MM.1S (cell line): ENCODE measurements around the gene SLC29A3.

Experiments used
- DNase-seq: peaks from one replicate; pipeline ENCODE4 v3.0.0-alpha.2; 2015
- H2AFZ ChIP-seq: fragments of 300-600 bp; sonication (generic); 2 replicates; pipeline ENCODE4 v1.6.0; 2016; ENCODE audit warnings: antibody characterized with exemption, low read length
- H3F3A ChIP-seq: fragments of 300-600 bp; sonication (generic); 2 replicates; pipeline ENCODE4 v1.6.1; 2016; ENCODE audit warnings: mild to moderate bottlenecking, antibody characterized with exemption, low read length, moderate library complexity, mixed read lengths; ENCODE audit not compliant: insufficient read depth
- H3K27ac ChIP-seq: fragments of 300-600 bp; sonication (generic); 2 replicates; pipeline ENCODE4 v1.5.1; 2016; ENCODE audit warnings: mild to moderate bottlenecking, low read length
- H3K27me3 ChIP-seq: fragments of 300-600 bp; sonication (generic); replicated peaks from 2 replicates; pipeline ENCODE4 v1.6.0; 2016; ENCODE audit warnings: low read length; ENCODE audit not compliant: insufficient read depth
- H3K36me3 ChIP-seq: fragments of 300-600 bp; sonication (generic); replicated peaks from 2 replicates; pipeline ENCODE4 v1.6.1; 2016; ENCODE audit warnings: mild to moderate bottlenecking, low read length, mixed read lengths; ENCODE audit not compliant: insufficient read depth
- H3K4me1 ChIP-seq: fragments of 300-600 bp; sonication (generic); 2 replicates; pipeline ENCODE4 v1.6.1; 2016; ENCODE audit warnings: low read length, mixed read lengths
- H3K4me2 ChIP-seq: fragments of 300-600 bp; sonication (generic); 2 replicates; pipeline ENCODE4 v1.6.0; 2016; ENCODE audit warnings: low read depth, low read length
- H3K4me3 ChIP-seq: fragments of 300-600 bp; sonication (generic); 2 replicates; pipeline ENCODE4 v1.5.1; 2016; ENCODE audit warnings: low read length, mixed read lengths
- H3K79me2 ChIP-seq: fragments of 300-600 bp; sonication (generic); 2 replicates; pipeline ENCODE4 v1.6.1; 2016; ENCODE audit warnings: mixed run types, low read length, mixed read lengths
- H3K9ac ChIP-seq: fragments of 300-600 bp; sonication (generic); 2 replicates; pipeline ENCODE4 v1.6.1; 2016; ENCODE audit warnings: low read length, mixed read lengths
- H3K9me2 ChIP-seq: fragments of 300-600 bp; sonication (generic); replicated peaks from 2 replicates; pipeline ENCODE4 v1.6.1; 2016; ENCODE audit warnings: mild to moderate bottlenecking, low read length, mixed read lengths; ENCODE audit not compliant: insufficient read depth
- H3K9me3 ChIP-seq: fragments of 300-600 bp; sonication (generic); replicated peaks from 2 replicates; pipeline ENCODE4 v1.6.1; 2016; ENCODE audit warnings: mild to moderate bottlenecking, low read length, mixed read lengths; ENCODE audit not compliant: insufficient read depth
- H4K20me1 ChIP-seq: fragments of 300-600 bp; sonication (generic); 2 replicates; pipeline ENCODE4 v1.6.1; 2016; ENCODE audit warnings: mild to moderate bottlenecking, low read length, moderate library complexity, mixed read lengths; ENCODE audit not compliant: insufficient read depth
- EZH2 ChIP-seq: fragments of 300-600 bp; sonication (generic); optimal IDR thresholded peaks from 2 replicates; pipeline ENCODE3; 2017; ENCODE audit warnings: low read depth, mild to moderate bottlenecking, antibody characterized with exemption, low read length, mixed read lengths
- EZH2phosphoT487 ChIP-seq: fragments of 300-600 bp; sonication (generic); IDR thresholded peaks from 2 replicates; pipeline ENCODE4 v1.6.1; 2018; ENCODE audit warnings: antibody characterized with exemption, low read length
- TF ChIP-seq, protein P1 (sequence below): fragments of 300-600 bp; sonication (generic); IDR thresholded peaks from 2 replicates; pipeline ENCODE4 v1.5.1; 2016; ENCODE audit warnings: antibody characterized with exemption, low read length, mixed read lengths

The SLC29A3 gene

DNA sequence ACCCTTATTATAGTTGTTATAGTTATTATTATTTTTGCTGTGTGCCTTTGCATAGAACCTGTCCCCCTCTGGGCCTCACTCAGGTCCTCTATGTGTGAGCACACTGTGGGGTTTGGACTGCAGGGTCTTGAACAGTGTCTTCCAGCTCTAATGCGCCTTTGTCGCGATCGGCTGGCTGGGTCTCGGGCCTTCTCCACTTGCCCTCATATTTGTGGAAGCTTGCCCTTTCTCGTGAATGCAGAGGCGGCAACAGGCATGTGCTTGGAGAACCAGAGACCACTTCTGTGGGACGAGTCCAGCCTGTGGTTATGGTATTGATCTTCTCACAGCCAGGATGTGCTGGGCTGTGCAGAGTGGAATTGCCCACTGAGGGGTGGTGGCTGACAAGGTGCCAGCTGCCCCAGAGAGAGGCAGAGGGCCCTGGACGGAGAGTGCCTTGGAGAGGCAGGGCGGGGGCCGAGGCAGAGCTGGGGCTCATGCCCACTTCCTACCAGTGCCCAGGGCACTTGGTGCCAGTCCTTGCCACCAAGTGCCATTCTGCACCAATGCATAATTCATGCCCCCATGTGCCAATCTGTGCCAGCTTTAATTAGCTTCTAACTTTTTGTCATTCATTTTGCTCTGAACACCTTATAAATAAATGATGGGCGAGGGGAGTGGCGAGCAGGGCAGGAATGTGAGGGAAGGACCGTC, 70.9 kb downstream of the SLC29A3 start:
- Histone ChIP-seq H3K36me3 (no peaks in the 10 kb centered on the region), H2AFZ (no peak overlapping the region), H3K9me3 (no peaks in the 10 kb centered on the region), H3K27ac (no peak overlapping the region), H3K9ac (no peak overlapping the region), H3K27me3 (peaks cover 71% of the 10 kb centered on the region), H3K4me3 (no peak overlapping the region), H4K20me1 (no peaks in the 10 kb centered on the region), H3K9me2 (no peaks in the 10 kb centered on the region), H3F3A (no peaks in the 10 kb centered on the region), H3K4me2 (no peak overlapping the region), H3K4me1 (no peaks in the 10 kb centered on the region), H3K79me2 (no peaks in the 10 kb centered on the region)
- no peak for TF ChIP-seq EZH2
- TF ChIP-seq EZH2phosphoT487, result no peak
- TF ChIP-seq, protein P1, sequence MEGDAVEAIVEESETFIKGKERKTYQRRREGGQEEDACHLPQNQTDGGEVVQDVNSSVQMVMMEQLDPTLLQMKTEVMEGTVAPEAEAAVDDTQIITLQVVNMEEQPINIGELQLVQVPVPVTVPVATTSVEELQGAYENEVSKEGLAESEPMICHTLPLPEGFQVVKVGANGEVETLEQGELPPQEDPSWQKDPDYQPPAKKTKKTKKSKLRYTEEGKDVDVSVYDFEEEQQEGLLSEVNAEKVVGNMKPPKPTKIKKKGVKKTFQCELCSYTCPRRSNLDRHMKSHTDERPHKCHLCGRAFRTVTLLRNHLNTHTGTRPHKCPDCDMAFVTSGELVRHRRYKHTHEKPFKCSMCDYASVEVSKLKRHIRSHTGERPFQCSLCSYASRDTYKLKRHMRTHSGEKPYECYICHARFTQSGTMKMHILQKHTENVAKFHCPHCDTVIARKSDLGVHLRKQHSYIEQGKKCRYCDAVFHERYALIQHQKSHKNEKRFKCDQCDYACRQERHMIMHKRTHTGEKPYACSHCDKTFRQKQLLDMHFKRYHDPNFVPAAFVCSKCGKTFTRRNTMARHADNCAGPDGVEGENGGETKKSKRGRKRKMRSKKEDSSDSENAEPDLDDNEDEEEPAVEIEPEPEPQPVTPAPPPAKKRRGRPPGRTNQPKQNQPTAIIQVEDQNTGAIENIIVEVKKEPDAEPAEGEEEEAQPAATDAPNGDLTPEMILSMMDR, result no peak
- DNase-seq, result no peak

- Histone ChIP-seq H3K79me2 (no peaks in the 10 kb centered on the region), H3K27me3 (peaks cover 76% of the 10 kb centered on the region), H3K4me2 (no peak overlapping the region), H3K9ac (no peak overlapping the region), H3F3A (no peaks in the 10 kb centered on the region), H3K4me3 (no peak overlapping the region), H3K36me3 (no peaks in the 10 kb centered on the region), H4K20me1 (no peaks in the 10 kb centered on the region), H2AFZ (no peak overlapping the region), H3K4me1 (no peaks in the 10 kb centered on the region), H3K9me3 (no peaks in the 10 kb centered on the region), H3K9me2 (no peaks in the 10 kb centered on the region), H3K27ac (no peak overlapping the region)
- no peak for DNase-seq
- no peak for TF ChIP-seq EZH2
- no peak for TF ChIP-seq EZH2phosphoT487
- TF ChIP-seq, protein P1, result no peak
Observed at GRCh38 chr10:71390461-71390835, 71.4 kb downstream of the SLC29A3 start.

GRCh38 chr10:71390921-71391690, 72.0 kb downstream of the SLC29A3 start:
- Histone ChIP-seq H3F3A (no peaks in the 10 kb centered on the region), H3K9ac (no peak overlapping the region), H3K4me2 (no peak overlapping the region), H3K4me1 (no peaks in the 10 kb centered on the region), H2AFZ (no peak overlapping the region), H3K9me3 (no peaks in the 10 kb centered on the region), H3K4me3 (no peak overlapping the region), H3K79me2 (no peaks in the 10 kb centered on the region), H3K9me2 (no peaks in the 10 kb centered on the region), H4K20me1 (no peaks in the 10 kb centered on the region), H3K27me3 (peaks cover 83% of the 10 kb centered on the region), H3K36me3 (no peaks in the 10 kb centered on the region), H3K27ac (no peak overlapping the region)
- DNase-seq, result no peak
- TF ChIP-seq, protein P1, result no peak
- TF ChIP-seq EZH2phosphoT487, result no peak
- TF ChIP-seq EZH2, result no peak
